SW 1271 (cell line): Measurements from ENCODE around the gene DTD2.
"Not testable (repeated sequence)": the region's sequence is repeated elsewhere in the genome, so short reads cannot be mapped to it uniquely, and the experiment has no call there.

ENCODE experiments used
- DNase-seq, 2 experiments: peaks; one replicate each; lab custom pipeline; 2025; lab: John Stamatoyannopoulos, UW

Gene DTD2

GRCh38 chr14:31441273-31442111 is 15.8 kb downstream of the DTD2 start:
- no peak for DNase-seq

- DNase-seq = no peak
Measured at GRCh38 chr14:31440280-31440679, 17.0 kb downstream of the DTD2 start.

DNA sequence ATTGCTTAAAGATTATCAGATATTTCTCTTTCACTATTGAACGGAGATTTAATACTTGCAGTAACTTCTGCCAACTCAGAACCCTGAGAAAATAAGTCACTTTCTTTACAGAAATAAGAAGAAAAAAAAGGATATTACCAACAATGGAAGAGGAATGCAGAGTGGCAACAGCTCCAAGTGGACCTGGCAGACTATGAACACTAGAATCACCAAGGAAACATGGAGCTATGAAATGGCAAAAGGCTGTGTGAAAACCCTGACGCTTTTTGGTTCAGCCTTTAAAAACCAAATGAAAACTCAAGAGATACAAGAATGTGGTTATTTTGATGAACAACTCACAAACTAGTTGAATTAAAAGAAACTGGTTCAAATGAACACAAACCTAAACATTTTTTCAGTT is 17.7 kb downstream of the DTD2 start:
- DNase-seq = no peak

GRCh38 chr14:31437045-31437691 is 20.1 kb downstream of the DTD2 start:
- not testable (repeated sequence) for DNase-seq

DNA sequence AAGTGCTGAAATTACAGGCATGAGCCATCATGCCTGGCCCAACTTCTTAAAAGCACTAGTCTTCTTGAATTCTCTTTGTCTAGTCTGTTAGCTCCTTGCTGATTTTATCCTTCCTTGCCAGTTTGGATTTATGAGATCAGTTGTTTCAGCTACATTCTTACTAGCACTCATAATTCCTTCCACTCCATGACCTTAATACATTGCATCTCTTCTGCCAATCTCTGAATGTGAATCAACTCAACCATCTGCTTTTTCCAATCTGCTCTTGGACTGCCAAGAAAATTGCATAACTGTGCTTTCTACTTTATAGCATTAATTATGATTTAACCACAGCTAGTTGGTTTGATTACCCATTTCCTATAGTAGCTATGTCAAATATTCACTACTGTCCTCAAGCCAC is 22.0 kb downstream of the DTD2 start:
- no peak for DNase-seq

- DNase-seq = no peak
Measured at GRCh38 chr14:31430634-31431264, 26.6 kb downstream of the DTD2 start.

- DNase-seq = no peak
Measured at GRCh38 chr14:31429791-31430190, 27.5 kb downstream of the DTD2 start.

DNA sequence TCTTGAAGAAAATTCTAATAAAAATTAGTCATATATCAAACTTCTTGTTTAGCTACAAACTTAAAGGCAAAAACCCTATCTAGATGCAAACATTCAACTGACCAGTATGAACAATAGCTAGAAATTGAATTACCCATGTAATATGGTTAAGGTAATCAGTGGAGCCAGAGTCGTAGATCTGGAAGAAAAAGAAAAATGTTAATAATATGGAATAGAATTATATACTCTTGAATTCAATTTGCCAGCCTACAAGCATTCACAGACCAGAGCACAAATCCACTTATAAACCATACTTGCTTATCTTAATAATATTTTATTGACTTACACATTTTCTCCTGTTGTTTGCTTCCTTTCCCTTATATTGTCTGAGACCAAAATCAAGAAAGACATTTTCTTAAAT is 29.3 kb downstream of the DTD2 start:
- no peak for DNase-seq

DNA sequence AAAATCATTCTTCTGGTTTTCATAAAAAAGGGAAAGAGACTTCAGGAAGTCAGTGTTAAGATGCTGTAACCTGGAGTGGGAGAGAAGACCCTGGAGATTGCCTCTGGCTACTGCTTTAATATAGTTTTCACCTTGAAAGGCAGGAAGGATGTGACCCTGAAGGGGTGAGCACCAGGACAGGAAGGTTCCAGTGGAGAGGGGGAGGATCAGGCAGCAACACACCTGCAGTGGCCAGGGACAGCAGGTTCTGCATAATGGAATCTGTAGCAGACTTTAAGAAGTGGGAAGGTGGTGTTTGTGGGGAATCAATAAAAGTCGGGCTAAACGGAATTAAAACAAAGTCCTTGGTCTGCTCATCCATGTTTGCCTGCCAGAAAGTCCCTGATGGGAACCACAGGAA is 30.6 kb downstream of the DTD2 start:
- no peak for DNase-seq

DNA sequence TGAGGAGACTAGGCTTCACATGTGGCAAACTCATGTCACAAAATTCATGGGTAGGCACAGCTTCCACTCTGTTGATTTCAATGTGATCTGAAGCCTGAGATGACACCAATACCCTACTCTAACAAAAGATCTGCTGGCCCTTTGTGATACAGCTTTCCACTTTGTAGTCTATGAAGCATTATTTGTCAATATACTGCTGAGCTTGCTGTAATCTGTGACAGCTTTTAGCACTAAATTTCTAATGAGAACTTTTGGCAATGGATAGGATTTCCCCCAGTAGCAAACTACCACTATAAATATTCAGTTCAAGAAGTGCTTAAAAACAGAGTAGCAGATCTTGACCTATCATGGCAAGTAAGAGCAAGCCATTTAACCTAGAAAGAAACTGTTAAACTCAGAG is 31.4 kb downstream of the DTD2 start:
- no peak for DNase-seq

- DNase-seq = no peak
Measured at GRCh38 chr14:31421200-31421599, 36.1 kb downstream of the DTD2 start.

DNA sequence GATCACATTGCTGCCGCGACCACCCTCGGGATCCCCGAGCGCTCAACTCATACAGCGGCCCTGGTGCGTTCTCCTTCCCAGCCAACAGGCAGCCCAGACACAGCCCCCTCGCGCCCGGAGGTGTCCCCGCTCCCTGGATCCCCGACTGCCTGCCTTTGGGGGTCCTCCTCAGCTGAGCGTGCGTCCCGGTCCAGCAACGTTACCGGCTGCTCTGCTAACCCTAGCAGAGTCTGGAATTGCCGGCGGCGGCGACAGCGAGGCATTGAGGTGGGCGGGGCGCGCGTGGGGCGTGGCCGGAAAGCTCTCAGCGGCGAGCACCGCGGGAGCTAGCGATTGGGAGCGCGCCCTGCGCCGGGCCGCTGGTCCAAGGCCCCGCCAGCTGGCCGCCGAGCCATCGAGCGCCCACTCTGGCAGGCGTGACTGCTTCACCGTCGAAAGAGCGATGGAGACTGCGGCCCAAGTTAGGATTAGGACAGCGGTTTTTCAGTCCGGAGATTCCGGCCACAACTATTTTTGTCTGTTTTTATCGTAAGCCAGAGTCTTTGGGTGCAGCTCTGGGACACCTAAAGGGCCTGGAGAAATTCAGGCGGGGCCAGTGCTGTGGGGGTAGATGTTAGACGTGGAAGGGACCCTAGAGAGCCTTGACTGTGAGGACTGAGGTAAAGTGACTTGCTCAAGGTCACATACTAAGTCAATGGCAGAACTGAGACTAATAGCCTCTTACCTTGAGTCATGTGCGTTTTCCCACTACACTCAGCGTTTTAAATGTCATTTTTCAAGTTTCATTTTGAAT is 36.8 kb downstream of the DTD2 start, which contains the start of gene HEATR5A:
Gene HEATR5A, minus strand, starts transcription at position 232 of the 793 bp plus-strand sequence. CDS start 17,575 bp downstream, outside the sequence.
- DNase-seq = peak; percentile 73 to 88

GRCh38 chr14:31419967-31420318 is 37.4 kb downstream of the DTD2 start:
- peak in 1 of 2 experiments; percentile 33 for DNase-seq

DNA sequence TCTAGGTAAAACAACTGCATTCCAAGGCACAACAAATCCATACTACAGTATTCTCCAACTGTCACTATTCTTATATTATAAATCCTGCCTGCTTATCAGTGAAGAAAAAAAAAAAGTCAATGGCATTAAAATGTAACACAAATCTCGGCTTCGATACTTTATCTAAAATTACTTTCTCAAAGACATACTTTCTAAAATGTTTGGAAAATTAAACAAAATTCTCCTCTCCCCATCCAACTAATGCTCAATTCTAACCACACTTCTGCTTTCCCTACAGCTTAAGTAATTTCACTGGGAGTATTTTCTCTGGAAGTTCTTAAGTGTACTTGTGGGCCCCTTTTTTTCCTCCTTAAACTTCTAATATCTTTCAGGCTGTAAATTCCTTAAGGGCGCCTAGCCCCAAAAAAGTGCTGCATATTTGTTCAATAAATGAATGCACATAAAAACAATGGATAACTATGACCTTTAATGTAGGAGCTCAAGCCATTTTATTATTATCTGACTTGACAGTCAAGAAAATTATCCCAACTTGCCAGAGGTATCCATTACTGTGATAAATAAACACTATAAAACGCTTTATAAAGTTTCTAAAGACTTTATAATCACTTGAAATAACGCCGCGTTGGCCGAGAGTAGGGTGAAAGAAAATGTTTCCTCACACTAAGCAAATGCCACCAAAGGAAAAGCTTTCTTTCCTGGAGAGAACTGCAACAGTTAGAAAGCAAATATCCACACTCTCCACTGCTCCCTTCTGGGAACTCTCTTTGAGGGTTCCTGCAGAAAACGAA is 37.9 kb downstream of the DTD2 start:
- no peak for DNase-seq

- no peak for DNase-seq
Measured at GRCh38 chr14:31418440-31418839, 38.9 kb downstream of the DTD2 start.

GRCh38 chr14:31414190-31414833 is 43.0 kb downstream of the DTD2 start:
- DNase-seq = no peak

- no peak for DNase-seq
Measured at GRCh38 chr14:31411218-31411727, 46.0 kb downstream of the DTD2 start.

GRCh38 chr14:31410048-31410650 is 47.2 kb downstream of the DTD2 start:
- no peak for DNase-seq

- no peak for DNase-seq
Measured at GRCh38 chr14:31408421-31408820, 48.9 kb downstream of the DTD2 start.

GRCh38 chr14:31405599-31406232 is 51.6 kb downstream of the DTD2 start:
- no peak for DNase-seq
